Measurements from ENCODE around the gene XPNPEP1. TPM values are rescaled to one million over a fixed set of nuclear protein-coding genes. Genes with fewer than 3 reads are reported as not detected.

The XPNPEP1 gene
- total and polyA plus RNA-seq, 2 of the 4 experiments (the other 2 are of a cell fraction): 164 to 311 TPM

DNA sequence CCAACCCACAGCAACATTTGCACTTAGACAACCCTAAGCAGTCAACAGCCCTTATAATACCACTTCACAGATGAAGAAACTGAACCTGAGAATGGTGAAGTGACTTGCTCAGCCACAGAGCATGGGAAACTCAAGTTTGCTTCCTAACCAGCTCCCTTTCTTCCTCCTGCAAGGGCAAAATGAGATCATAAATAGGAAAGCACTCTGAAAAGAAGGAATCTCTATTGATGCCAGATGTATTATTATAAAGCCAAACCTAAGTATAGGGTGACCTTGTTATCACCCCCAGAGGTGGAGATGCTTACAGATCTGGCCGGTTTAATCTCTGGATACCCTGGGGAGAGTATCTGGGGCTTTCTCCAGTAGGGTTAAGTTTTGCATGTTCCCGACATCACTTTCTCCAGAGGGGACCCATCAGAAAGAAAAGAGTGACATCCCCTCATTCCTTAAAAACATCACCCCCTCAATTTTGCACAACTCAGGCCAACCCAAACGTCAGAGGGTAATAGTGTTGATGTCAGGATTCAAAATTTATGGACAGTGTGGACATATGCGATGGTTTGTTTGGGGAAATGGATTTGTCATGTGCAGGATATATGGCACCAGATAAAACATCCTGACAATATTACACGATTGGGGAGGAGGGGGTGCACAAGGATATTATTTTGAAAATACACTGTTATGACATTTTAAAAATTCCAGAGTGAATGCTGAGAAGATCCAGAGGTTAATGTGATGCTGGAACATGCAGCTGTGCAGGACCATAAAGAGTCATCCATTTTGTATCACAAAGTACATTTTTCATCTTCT lies 24.0 kb upstream of the XPNPEP1 start:
- H2BK15ac ChIP-seq (ENCODE audit: low read depth, low read length): no peak overlapping the region
- H3K4me2 ChIP-seq (ENCODE audit: low read depth, low read length): no peak overlapping the region
- no peak overlapping the region for H4K91ac ChIP-seq (ENCODE audit: insufficient read depth, low read depth, low read length)
- no CpG with 5 or more reads among the region's 5 CpGs for WGBS, 2 experiments (ENCODE audit: extremely low coverage in 2 of 2, insufficient read length in 1 of 2)
- no peak overlapping the region for H3K4ac ChIP-seq (ENCODE audit: low read depth, low read length)
- H3K27me3 ChIP-seq (ENCODE audit: control insufficient read depth, insufficient read depth, low read length): no peaks in the 10 kb centered on the region
- no peak overlapping the region for H3K56ac ChIP-seq (ENCODE audit: extremely low read depth, insufficient read depth, low read length)
- H2BK5ac ChIP-seq (ENCODE audit: low read depth, low read length, poor library complexity, severe bottlenecking): no peak overlapping the region
- no peak overlapping the region for H3K14ac ChIP-seq (replicated peaks; ENCODE audit: low read depth, low read length)
- H2BK20ac ChIP-seq (ENCODE audit: low read depth, low read length): no peak overlapping the region
- no peak overlapping the region for H2BK120ac ChIP-seq (ENCODE audit: low read depth, low read length)
- TF ChIP-seq MXI1 (IDR thresholded peaks at IDR 0.05; ENCODE audit: borderline replicate concordance, low read depth, low read length): no peak
- TF ChIP-seq RAD21 (IDR thresholded peaks at IDR 0.05; ENCODE audit: low read length): no peak
- TF ChIP-seq MAFK (IDR thresholded peaks at IDR 0.05; ENCODE audit: low read depth, low read length): no peak
- TF ChIP-seq CEBPB (IDR thresholded peaks at IDR 0.05; ENCODE audit: low read depth, low read length): no peak
- TF ChIP-seq NFE2L2 (IDR thresholded peaks at IDR 0.05; ENCODE audit: low read depth, low read length): no peak
- TF ChIP-seq, protein P1, sequence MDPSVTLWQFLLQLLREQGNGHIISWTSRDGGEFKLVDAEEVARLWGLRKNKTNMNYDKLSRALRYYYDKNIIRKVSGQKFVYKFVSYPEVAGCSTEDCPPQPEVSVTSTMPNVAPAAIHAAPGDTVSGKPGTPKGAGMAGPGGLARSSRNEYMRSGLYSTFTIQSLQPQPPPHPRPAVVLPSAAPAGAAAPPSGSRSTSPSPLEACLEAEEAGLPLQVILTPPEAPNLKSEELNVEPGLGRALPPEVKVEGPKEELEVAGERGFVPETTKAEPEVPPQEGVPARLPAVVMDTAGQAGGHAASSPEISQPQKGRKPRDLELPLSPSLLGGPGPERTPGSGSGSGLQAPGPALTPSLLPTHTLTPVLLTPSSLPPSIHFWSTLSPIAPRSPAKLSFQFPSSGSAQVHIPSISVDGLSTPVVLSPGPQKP (IDR thresholded peaks at IDR 0.05; ENCODE audit: borderline replicate concordance, low read depth, low read length): no peak
- no peak for TF ChIP-seq MAZ (IDR thresholded peaks at IDR 0.05; ENCODE audit: borderline replicate concordance, low read depth, low read length)
- no peak for TF ChIP-seq POLR2A (IDR thresholded peaks at IDR 0.05; ENCODE audit: low read depth, low read length)
- no peak for TF ChIP-seq BHLHE40 (IDR thresholded peaks at IDR 0.05; ENCODE audit: low read depth, low read length)
- TF ChIP-seq, protein P2, sequence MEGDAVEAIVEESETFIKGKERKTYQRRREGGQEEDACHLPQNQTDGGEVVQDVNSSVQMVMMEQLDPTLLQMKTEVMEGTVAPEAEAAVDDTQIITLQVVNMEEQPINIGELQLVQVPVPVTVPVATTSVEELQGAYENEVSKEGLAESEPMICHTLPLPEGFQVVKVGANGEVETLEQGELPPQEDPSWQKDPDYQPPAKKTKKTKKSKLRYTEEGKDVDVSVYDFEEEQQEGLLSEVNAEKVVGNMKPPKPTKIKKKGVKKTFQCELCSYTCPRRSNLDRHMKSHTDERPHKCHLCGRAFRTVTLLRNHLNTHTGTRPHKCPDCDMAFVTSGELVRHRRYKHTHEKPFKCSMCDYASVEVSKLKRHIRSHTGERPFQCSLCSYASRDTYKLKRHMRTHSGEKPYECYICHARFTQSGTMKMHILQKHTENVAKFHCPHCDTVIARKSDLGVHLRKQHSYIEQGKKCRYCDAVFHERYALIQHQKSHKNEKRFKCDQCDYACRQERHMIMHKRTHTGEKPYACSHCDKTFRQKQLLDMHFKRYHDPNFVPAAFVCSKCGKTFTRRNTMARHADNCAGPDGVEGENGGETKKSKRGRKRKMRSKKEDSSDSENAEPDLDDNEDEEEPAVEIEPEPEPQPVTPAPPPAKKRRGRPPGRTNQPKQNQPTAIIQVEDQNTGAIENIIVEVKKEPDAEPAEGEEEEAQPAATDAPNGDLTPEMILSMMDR (conservative IDR thresholded peaks at IDR 0.05; ENCODE audit: low read depth, low read length): no peak
- TF ChIP-seq RFX5 (IDR thresholded peaks at IDR 0.05; ENCODE audit: low read depth, low read length): no peak
- TF ChIP-seq RCOR1 (IDR thresholded peaks at IDR 0.05; ENCODE audit: insufficient replicate concordance, low read length): no peak
- TF ChIP-seq CHD1 (IDR thresholded peaks at IDR 0.05; ENCODE audit: low read depth, low read length): no peak
- no peak for TF ChIP-seq FOS (IDR thresholded peaks at IDR 0.05; ENCODE audit: low read depth, low read length)
- TF ChIP-seq, protein P3, sequence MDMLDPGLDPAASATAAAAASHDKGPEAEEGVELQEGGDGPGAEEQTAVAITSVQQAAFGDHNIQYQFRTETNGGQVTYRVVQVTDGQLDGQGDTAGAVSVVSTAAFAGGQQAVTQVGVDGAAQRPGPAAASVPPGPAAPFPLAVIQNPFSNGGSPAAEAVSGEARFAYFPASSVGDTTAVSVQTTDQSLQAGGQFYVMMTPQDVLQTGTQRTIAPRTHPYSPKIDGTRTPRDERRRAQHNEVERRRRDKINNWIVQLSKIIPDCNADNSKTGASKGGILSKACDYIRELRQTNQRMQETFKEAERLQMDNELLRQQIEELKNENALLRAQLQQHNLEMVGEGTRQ (IDR thresholded peaks at IDR 0.05; ENCODE audit: low read depth, low read length): no peak
- TF ChIP-seq SMC3 (IDR thresholded peaks at IDR 0.05; ENCODE audit: low read depth, low read length): no peak
- H4K20me1 ChIP-seq (ENCODE audit: insufficient read depth, low read length): no peaks in the 10 kb centered on the region
- no peak overlapping the region for H2AK9ac ChIP-seq (replicated peaks; ENCODE audit: low read depth, low read length, poor library complexity)
- no TSS peak for BruUV-seq (replicated peaks)
- no peaks in the 10 kb centered on the region for H3K36me3 ChIP-seq (ENCODE audit: control insufficient read depth, insufficient read depth, low read length)
- no peaks in the 10 kb centered on the region; the same call in 1 of the 2 replicates for H3K4me1 ChIP-seq (ENCODE audit: control insufficient read depth, insufficient read depth, low read length)
- CTCF ChIA-PET: no interaction called here
- no peak for ATAC-seq (ENCODE audit: low read depth)
- no peaks in the 10 kb centered on the region for H3K9me3 ChIP-seq (ENCODE audit: control insufficient read depth, insufficient read depth, low read length)
- POLR2A ChIA-PET (ENCODE audit: unreplicated experiment): no interaction called here
- H3K9ac ChIP-seq (ENCODE audit: low read depth, low read length): no peak overlapping the region
- intact Hi-C loops (cut with micrococcal nuclease) (no loop called here), in situ Hi-C loops (cut with MboI; ENCODE audit: low sequenced_read_pairs) (no loop called here), dilution Hi-C loops (cut with HindIII; ENCODE audit: low sequenced_read_pairs, unreplicated experiment) (no loop called here)
- H3K23ac ChIP-seq (ENCODE audit: low read depth, low read length): no peak overlapping the region
- no peak overlapping the region for H4K5ac ChIP-seq (ENCODE audit: low read depth, low read length)
- H3K18ac ChIP-seq (ENCODE audit: low read depth, low read length): no peak overlapping the region
- no peak overlapping the region for H2AFZ ChIP-seq (replicated peaks; ENCODE audit: low read length, poor library complexity)
- no peaks in the 10 kb centered on the region for H3K9me1 ChIP-seq (ENCODE audit: insufficient read depth, low read length)
- H3K4me3 ChIP-seq (ENCODE audit: insufficient read depth, low read depth, low read length): no peak overlapping the region
- H4K8ac ChIP-seq (ENCODE audit: low read depth in 2 of 2, low read length in 2 of 2): no peak overlapping the region
- no peak overlapping the region for H3K27ac ChIP-seq (ENCODE audit: insufficient read depth, low read length)
- no peak for DNase-seq
- no peaks in the 10 kb centered on the region for H3K79me1 ChIP-seq (ENCODE audit: low read depth in 1 of 2, low read length in 2 of 2)
- no peak overlapping the region for H2AK5ac ChIP-seq (ENCODE audit: low read depth, low read length)

Data from IMR-90 (cell line).